SU-DHL-6 (cell line): ENCODE data around the gene PLXNA2.

Experiments used
- H2AFZ ChIP-seq: fragments of 200-600 bp; sonication (generic); 2 replicates; pipeline ENCODE4 v1.6.1; 2014; ENCODE audit warnings: low read depth, mild to moderate bottlenecking, moderate library complexity, mixed read lengths, antibody characterized with exemption, low read length; ENCODE audit not compliant: severe bottlenecking
- H3F3A ChIP-seq: fragments of 200-600 bp; shearing (Covaris generic); 2 replicates; pipeline ENCODE4 v1.6.0; 2016; ENCODE audit warnings: antibody characterized with exemption, mild to moderate bottlenecking; ENCODE audit not compliant: insufficient read depth
- H3K27ac ChIP-seq: fragments of 200-600 bp; sonication (generic); 2 replicates; pipeline ENCODE4 v1.5.1; 2016; ENCODE audit warnings: low read depth, mild to moderate bottlenecking, low read length, moderate library complexity, mixed read lengths
- H3K27me3 ChIP-seq: fragments of 200-600 bp; sonication (generic), shearing (Covaris generic); 2 replicates; pipeline ENCODE4 v1.6.0; 2014; ENCODE audit warnings: mild to moderate bottlenecking, low read length
- H3K36me3 ChIP-seq: fragments of 200-600 bp; sonication (generic); 2 replicates; pipeline ENCODE4 v1.6.1; 2014; ENCODE audit warnings: mild to moderate bottlenecking, low read length, mixed read lengths
- H3K4me2 ChIP-seq: fragments of 300-600, 200-600 bp; shearing (Covaris generic), sonication (generic); 2 replicates; pipeline ENCODE4 v1.6.0; 2014; ENCODE audit warnings: low read length, low read depth, mild to moderate bottlenecking; ENCODE audit not compliant: poor library complexity, severe bottlenecking
- H3K4me3 ChIP-seq: fragments of 200-600 bp; sonication (generic); 2 replicates; pipeline ENCODE4 v1.5.1; 2014; ENCODE audit warnings: antibody characterized with exemption, low read length, mild to moderate bottlenecking, mixed read lengths; ENCODE audit not compliant: insufficient read depth, poor library complexity, severe bottlenecking
- H3K79me2 ChIP-seq: fragments of 200-600 bp; sonication (generic); 2 replicates; pipeline ENCODE4 v1.6.1; 2014; ENCODE audit warnings: mild to moderate bottlenecking, low read length, moderate library complexity; ENCODE audit not compliant: insufficient read depth
- H3K9ac ChIP-seq: fragments of 200-600 bp; sonication (generic); 2 replicates; pipeline ENCODE4 v1.7.0; 2014; ENCODE audit warnings: mild to moderate bottlenecking, low read length
- H3K9me2 ChIP-seq: fragments of 200-600 bp; sonication (generic); replicated peaks from 2 replicates; pipeline ENCODE4 v1.6.1; 2014; ENCODE audit warnings: low read length; ENCODE audit not compliant: insufficient read depth
- H3K9me3 ChIP-seq: fragments of 200-600 bp; sonication (generic); 2 replicates; pipeline ENCODE4 v1.6.1; 2014; ENCODE audit warnings: low read length, mixed read lengths; ENCODE audit not compliant: insufficient read depth
- H4K20me1 ChIP-seq: fragments of 200-600 bp; sonication (generic); 2 replicates; pipeline ENCODE4 v1.6.1; 2014; ENCODE audit warnings: low read depth, mild to moderate bottlenecking, antibody characterized with exemption, low read length, moderate library complexity, mixed read lengths
- CTCF ChIP-seq: fragments of 200-600 bp; sonication (generic); IDR thresholded peaks from one replicate; pipeline ENCODE4 v1.5.1; 2017; ENCODE audit warnings: antibody characterized with exemption, mild to moderate bottlenecking, low read length, moderate library complexity; ENCODE audit not compliant: insufficient read depth, poor library complexity, severe bottlenecking
- EZH2phosphoT487 ChIP-seq: fragments of 200-600 bp; sonication (generic), shearing (Covaris generic); conservative IDR thresholded peaks from 2 replicates; pipeline ENCODE4 v1.6.1; 2018; ENCODE audit warnings: mild to moderate bottlenecking, antibody characterized with exemption, low read length, moderate library complexity, mixed read lengths

Gene PLXNA2

GRCh38 chr1:208034135-208034534 lies 210.0 kb downstream of the PLXNA2 start:
- no peak overlapping the region for H3K4me2 ChIP-seq
- H3K9me2 ChIP-seq = no peaks in the 10 kb centered on the region
- no peaks in the 10 kb centered on the region for H3F3A ChIP-seq
- H3K27me3 ChIP-seq = no peaks in the 10 kb centered on the region
- TF ChIP-seq CTCF = no peak
- H2AFZ ChIP-seq = no peak overlapping the region
- H3K4me3 ChIP-seq = no peak overlapping the region
- no peaks in the 10 kb centered on the region for H4K20me1 ChIP-seq
- no peak overlapping the region for H3K27ac ChIP-seq
- H3K36me3 ChIP-seq = no peaks in the 10 kb centered on the region
- no peak overlapping the region for H3K9ac ChIP-seq
- H3K79me2 ChIP-seq = no peaks in the 10 kb centered on the region
- H3K9me3 ChIP-seq = no peaks in the 10 kb centered on the region

- Histone ChIP-seq H3K9me3 (no peaks in the 10 kb centered on the region), H3K4me2 (no peak overlapping the region), H2AFZ (no peak overlapping the region), H3K9ac (no peak overlapping the region), H3K27me3 (no peaks in the 10 kb centered on the region), H3K4me3 (no peak overlapping the region), H3K9me2 (no peaks in the 10 kb centered on the region), H3K79me2 (no peaks in the 10 kb centered on the region), H3K27ac (no peak overlapping the region), H3K36me3 (no peaks in the 10 kb centered on the region), H4K20me1 (no peaks in the 10 kb centered on the region), H3F3A (no peaks in the 10 kb centered on the region)
- TF ChIP-seq EZH2phosphoT487 (no peak), CTCF (no peak)
Measured at GRCh38 chr1:208033236-208033635, 210.9 kb downstream of the PLXNA2 start.

GRCh38 chr1:208031932-208032320 lies 212.3 kb downstream of the PLXNA2 start:
- no peaks in the 10 kb centered on the region for H3F3A ChIP-seq
- no peak overlapping the region for H3K4me3 ChIP-seq
- H3K79me2 ChIP-seq = no peaks in the 10 kb centered on the region
- no peak for TF ChIP-seq CTCF
- no peak for TF ChIP-seq EZH2phosphoT487
- no peaks in the 10 kb centered on the region for H3K27me3 ChIP-seq
- no peak overlapping the region for H3K9ac ChIP-seq
- no peaks in the 10 kb centered on the region for H3K9me3 ChIP-seq
- H2AFZ ChIP-seq = no peak overlapping the region
- H3K27ac ChIP-seq = no peak overlapping the region
- no peaks in the 10 kb centered on the region for H3K36me3 ChIP-seq
- no peaks in the 10 kb centered on the region for H3K9me2 ChIP-seq
- no peak overlapping the region for H3K4me2 ChIP-seq
- no peaks in the 10 kb centered on the region for H4K20me1 ChIP-seq
